ENCODE data around the gene COX19.

DNA sequence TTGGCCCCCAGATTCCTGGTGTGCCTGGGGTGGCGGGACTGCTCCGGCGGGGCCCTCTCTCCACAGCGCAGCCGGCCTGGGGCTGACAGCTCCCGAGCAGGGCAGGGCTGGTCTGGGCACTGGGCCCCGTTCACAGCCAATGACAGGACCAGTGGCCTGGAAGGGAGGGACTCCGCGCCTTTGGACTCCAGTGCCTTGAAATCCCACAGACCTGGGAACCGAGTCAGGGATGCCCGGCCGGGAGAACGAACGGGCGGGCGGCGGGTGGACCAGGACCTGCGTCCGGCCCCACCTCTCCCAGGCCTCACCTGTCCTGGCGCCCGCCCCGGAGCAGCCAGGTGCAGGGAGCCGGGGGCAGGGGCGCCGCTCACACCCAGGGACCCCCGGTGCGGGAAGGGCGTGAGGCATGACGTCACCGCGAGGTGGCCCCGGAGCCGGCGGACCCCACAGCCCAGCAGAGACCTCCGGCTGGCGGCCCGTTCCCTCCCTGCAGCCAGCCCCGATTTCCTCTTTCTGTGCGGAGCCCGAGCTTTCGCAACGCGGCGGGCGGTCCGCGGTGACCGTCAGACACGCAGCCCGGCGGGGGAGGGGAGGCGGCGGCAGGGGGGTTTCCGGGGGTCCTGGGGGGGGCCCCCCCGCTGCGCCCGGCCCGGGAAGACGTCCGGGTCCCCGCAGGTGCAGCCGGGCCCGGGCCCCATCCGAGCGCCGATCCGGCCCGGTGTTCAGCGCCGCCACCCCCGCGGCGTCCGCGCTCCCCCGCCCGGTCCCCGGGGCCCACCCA, 21.6 kb downstream of the COX19 start:
- TF ChIP-seq CTCF (optimal IDR thresholded peaks at IDR 0.05 in 1 of 3, IDR thresholded peaks at IDR 0.05 in 1 of 3, conservative IDR thresholded peaks at IDR 0.05 in 1 of 3; ENCODE audit: extremely low read depth in 1 of 3, insufficient read depth in 2 of 3, low read length in 3 of 3) (no peak), EZH2 (IDR thresholded peaks at IDR 0.05; ENCODE audit: low read length) (no peak)

Measured in keratinocyte (primary cell).